Renal cortex interstitium (tissue), 15 donors: ENCODE results near the gene CTSH. TPM values are rescaled to one million over a fixed set of nuclear protein-coding genes. Genes with fewer than 3 reads are reported as not detected.

ENCODE experiments used
- DNase-seq, 11 donors: peaks; one replicate each; pipeline ENCODE4 v3.0.0-alpha.2; 2013; ENCODE audit warnings: low read depth in 9 of 11, low spot score in 4 of 11; ENCODE audit errors: extremely low read depth in 1 of 11
- long read RNA-seq, 16 experiments: transcript quantifications; one replicate each; lab custom pipeline, GENCODE V29; 2026
- polyA plus RNA-seq, 3 donors: library from polyadenylated mRNA; unstranded; fragments of 120-200 nt; gene quantifications; one replicate each; pipeline ENCODE4 v1.2.1, GENCODE V29; 2013; ENCODE audit not compliant: insufficient read length in 3 of 3

Gene CTSH, protein sequence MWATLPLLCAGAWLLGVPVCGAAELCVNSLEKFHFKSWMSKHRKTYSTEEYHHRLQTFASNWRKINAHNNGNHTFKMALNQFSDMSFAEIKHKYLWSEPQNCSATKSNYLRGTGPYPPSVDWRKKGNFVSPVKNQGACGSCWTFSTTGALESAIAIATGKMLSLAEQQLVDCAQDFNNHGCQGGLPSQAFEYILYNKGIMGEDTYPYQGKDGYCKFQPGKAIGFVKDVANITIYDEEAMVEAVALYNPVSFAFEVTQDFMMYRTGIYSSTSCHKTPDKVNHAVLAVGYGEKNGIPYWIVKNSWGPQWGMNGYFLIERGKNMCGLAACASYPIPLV
- polyA plus RNA-seq: 100 to 1,000 TPM; 118 to 167 (median 160) TPM
- long read RNA-seq, donor 1, transcript CTSH-201 (12 exons, 2,190 nt): major isoform, 19 of 28 reads
- long read RNA-seq, donor 1, partial matches to known transcripts: 0 of 28 reads
- long read RNA-seq, donor 1, other reads (novel, unspliced or antisense): 5 of 28 reads
- long read RNA-seq, donor 2, transcript CTSH-201 (12 exons, 2,190 nt): major isoform, 19 of 35 reads
- long read RNA-seq, donor 2, partial matches to known transcripts: 0 of 35 reads
- long read RNA-seq, donor 2, other reads (novel, unspliced or antisense): 9 of 35 reads
- long read RNA-seq, donor 3, transcript CTSH-201 (12 exons, 2,190 nt): major isoform, 53 of 73 reads
- long read RNA-seq, donor 3, partial matches to known transcripts: 0 of 73 reads
- long read RNA-seq, donor 3, other reads (novel, unspliced or antisense): 13 of 73 reads
- long read RNA-seq, donor 4, transcript CTSH-201 (12 exons, 2,190 nt): major isoform, 28 of 39 reads
- long read RNA-seq, donor 4, partial matches to known transcripts: 0 of 39 reads
- long read RNA-seq, donor 4, other reads (novel, unspliced or antisense): 10 of 39 reads
- long read RNA-seq, donor 5: 0 reads
- long read RNA-seq, donor 6, transcript CTSH-201 (12 exons, 2,190 nt): major isoform, 22 of 41 reads
- long read RNA-seq, donor 6, partial matches to known transcripts: 6 of 41 reads
- long read RNA-seq, donor 6, other reads (novel, unspliced or antisense): 8 of 41 reads
- long read RNA-seq, donor 7, transcript CTSH-201 (12 exons, 2,190 nt): major isoform, 27 of 39 reads
- long read RNA-seq, donor 7, partial matches to known transcripts: 0 of 39 reads
- long read RNA-seq, donor 7, other reads (novel, unspliced or antisense): 6 of 39 reads
- long read RNA-seq, donor 8: 0 reads
- long read RNA-seq, donor 9, transcript CTSH-201 (12 exons, 2,190 nt): major isoform, 33 of 44 reads
- long read RNA-seq, donor 9, partial matches to known transcripts: 0 of 44 reads
- long read RNA-seq, donor 9, other reads (novel, unspliced or antisense): 7 of 44 reads
- long read RNA-seq, donor 10, transcript CTSH-201 (12 exons, 2,190 nt): major isoform, 46 of 64 reads
- long read RNA-seq, donor 10, partial matches to known transcripts: 0 of 64 reads
- long read RNA-seq, donor 10, other reads (novel, unspliced or antisense): 13 of 64 reads
- long read RNA-seq, donor 11, transcript CTSH-201 (12 exons, 2,190 nt): major isoform, 21 of 29 reads
- long read RNA-seq, donor 11, partial matches to known transcripts: 5 of 29 reads
- long read RNA-seq, donor 11, other reads (novel, unspliced or antisense): 0 of 29 reads
- long read RNA-seq, donor 12, transcript CTSH-201 (12 exons, 2,190 nt): major isoform, 17 of 23 reads
- long read RNA-seq, donor 12, transcript CTSH-204 (3 exons, 2,138 nt): minor isoform, 5 of 23 reads
- long read RNA-seq, donor 12, partial matches to known transcripts: 0 of 23 reads
- long read RNA-seq, donor 12, other reads (novel, unspliced or antisense): 0 of 23 reads
- long read RNA-seq, donor 13: 0 reads
- long read RNA-seq, donor 14, transcript CTSH-201 (12 exons, 2,190 nt): major isoform, 35 of 47 reads
- long read RNA-seq, donor 14, transcript CTSH-204 (3 exons, 2,138 nt): minor isoform, 5 of 47 reads
- long read RNA-seq, donor 14, partial matches to known transcripts: 0 of 47 reads
- long read RNA-seq, donor 14, other reads (novel, unspliced or antisense): 6 of 47 reads
- long read RNA-seq, donor 15, transcript CTSH-201 (12 exons, 2,190 nt): major isoform, 14 of 23 reads
- long read RNA-seq, donor 15, partial matches to known transcripts: 0 of 23 reads
- long read RNA-seq, donor 15, other reads (novel, unspliced or antisense): 6 of 23 reads
- long read RNA-seq, donor 16, transcript CTSH-201 (12 exons, 2,190 nt): major isoform, 66 of 106 reads
- long read RNA-seq, donor 16, transcript CTSH-211 (5 exons, 556 nt): minor isoform, 6 of 106 reads
- long read RNA-seq, donor 16, partial matches to known transcripts: 0 of 106 reads
- long read RNA-seq, donor 16, other reads (novel, unspliced or antisense): 30 of 106 reads

DNA sequence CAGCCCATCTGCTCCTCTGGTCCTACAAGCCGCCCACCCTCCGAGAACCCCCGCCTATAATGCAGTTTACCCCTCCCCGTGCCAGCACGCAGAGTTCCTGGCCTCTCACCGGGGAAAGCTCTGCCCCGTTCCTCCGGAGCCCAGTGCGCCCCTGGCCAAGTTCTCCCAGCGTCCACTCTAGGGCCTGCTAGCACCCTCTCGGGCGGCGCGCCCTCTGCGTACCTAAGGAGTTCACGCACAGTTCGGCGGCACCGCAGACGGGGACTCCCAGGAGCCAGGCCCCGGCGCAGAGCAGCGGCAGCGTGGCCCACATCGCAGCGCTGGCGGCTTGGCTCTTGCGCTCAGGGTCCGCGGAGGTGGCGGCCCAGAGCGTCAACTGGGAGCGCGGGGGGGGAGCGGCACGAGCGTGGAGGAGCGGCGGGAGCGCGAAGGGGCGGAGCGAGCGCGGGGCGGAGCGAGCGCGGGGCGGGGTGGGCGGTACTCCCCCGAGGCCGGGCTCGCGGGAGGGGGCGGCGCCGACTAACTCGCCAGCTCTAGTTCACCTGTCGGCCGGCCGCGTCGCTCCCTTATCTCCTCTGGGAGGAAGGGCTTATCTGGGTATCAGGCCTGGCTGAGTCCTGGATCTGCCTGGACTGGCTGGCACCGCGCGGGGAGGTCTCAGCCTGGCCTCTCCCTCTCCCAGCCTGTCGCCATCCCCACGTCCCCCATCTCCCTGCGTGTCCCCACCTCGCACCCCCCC is at the start of gene CTSH:
Gene CTSH (minus strand): TSS at position 378 of the 739 bp plus-strand sequence. CDS start 65 bp downstream, at position 313.
- peak in 4 of 11 donors; percentile 59 to 72 (median 68) for DNase-seq

GRCh38 chr15:78993931-78994530 is 49.2 kb upstream of the CTSH start:
- no peak for DNase-seq

DNA sequence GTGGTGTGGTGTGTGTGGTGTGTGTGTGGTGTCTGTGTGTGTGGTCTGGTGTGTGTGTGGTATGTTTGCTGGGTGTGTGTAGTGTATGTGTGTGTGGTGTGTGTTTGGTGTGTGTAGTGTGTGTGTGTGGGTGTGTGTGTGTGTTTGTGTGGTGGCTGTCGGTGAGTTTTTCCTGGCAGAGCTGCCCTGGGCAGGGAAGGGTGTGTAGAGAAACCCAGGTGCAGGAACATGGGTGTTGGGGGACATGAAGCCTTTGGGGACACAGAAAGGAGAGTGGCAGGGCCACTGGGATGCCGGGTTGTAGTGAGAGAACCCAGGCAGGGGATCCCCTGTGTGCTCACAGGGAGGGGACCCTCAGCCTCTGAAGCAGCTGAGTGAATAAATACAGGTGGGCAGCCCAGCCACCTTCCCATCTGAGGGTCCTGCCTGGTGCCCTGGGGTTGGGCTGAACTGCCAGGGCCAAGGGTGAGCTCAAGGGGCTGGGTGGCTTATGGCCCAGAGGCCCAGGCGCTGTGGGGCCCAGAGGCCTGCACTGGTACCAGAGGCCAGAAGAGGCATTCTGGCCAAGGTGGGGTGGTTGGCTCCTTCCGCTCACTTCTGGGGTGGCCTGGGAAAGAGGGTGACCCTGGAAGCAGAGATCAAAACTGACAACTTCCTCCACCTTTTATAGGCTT is 48.5 kb upstream of the CTSH start:
- no peak for DNase-seq

GRCh38 chr15:78992416-78993256 is 47.8 kb upstream of the CTSH start:
- DNase-seq: no peak

DNA sequence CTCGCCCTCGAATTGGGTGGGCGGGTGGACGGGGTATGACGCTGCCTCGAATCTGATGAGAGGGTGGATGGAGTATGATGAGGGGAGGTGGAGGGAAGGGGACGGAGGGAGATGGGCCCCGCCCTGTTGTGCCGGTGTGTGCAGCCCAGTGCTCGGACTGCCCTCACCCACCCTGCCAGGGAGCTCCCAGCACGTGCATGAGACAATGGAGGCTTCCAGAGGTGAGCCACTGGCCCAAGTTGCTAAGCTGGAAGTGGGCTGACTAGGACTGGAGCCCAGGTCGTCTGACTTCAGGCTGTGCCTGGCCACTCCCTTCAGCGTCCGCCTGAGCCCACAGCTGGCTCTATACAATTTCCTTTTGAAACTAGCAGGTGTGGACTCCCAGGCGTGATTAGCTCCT is 47.0 kb upstream of the CTSH start:
- no peak for DNase-seq

GRCh38 chr15:78991476-78991875 is 46.6 kb upstream of the CTSH start:
- DNase-seq: no peak

DNA sequence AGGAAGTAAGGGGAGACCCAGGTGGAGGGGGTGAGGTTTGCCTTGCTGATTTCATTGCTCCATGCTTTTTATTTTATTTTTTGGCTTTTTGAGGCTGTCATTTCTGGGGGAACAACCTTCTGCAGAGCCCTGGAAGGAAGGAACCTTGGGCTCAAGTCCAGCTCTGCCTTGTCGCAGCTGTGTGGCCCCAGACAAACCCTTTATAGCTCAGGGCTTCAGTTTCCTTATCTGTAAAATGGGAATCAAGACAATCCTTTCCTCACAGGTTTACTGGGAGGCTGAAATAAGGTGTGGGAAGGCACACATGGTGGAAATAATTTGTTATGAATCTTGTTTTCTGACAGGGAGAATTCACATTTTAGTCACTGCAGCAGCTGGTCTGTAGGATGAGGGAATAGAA is 45.4 kb upstream of the CTSH start:
- DNase-seq: no peak

DNA sequence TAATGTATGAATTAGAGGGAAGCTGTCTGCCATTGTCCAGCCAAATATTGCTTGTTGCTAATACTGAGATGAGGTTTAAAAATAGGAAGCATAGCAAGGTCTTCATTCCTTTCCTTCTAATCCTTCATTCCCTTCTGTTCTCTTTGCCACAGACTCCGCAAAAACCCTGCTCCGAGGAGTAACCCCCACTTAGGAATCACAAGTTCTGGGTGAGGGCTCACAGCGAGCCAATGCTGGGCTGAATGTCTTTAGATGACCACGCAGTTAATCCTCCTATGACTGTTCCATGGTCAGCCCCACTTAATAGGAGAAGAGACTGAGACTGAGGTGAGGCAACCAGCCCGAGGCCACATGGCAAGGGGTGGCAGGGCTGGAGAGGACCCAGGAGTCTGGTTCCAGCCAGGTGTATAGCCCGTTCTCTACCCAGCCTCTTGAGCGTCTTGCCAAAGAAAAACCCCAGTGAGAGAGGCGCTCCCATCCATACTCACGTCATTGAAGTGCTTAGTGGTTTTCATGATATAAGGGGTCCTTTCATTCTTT is 44.9 kb upstream of the CTSH start:
- no peak for DNase-seq

DNA sequence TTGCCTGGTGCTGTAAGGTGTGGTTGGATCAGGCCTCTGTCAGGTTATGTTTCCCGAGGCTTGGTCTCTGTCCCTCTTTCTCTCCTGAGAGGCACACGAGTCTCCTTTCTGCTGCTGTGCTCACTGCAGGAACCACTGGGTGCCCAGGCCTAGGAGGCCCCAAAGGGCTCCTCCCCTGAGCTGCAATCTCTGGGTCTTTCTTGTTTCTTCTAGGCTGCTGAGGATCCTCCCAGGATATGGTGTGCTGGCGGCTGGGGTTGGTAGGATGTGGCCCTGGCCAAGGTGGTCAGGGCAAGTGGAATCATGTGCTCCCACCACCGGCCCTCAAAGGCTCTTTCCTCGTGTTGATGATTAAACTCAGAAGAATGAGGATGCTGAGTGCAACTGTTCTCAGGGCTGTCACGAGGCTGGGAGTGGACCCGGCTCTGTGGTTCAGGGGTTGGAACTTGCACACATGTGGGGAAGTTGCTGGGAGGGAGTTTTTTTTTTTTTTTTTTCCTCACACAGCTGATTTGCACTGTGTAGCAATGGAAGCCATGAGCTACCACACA is 43.6 kb upstream of the CTSH start:
- DNase-seq: peak in 8 of 11 donors; percentile 24 to 83 (median 55)

- DNase-seq: no peak
Measured at GRCh38 chr15:78987556-78988360, 42.9 kb upstream of the CTSH start.

GRCh38 chr15:78985859-78986475 is 41.1 kb upstream of the CTSH start:
- DNase-seq: no peak

GRCh38 chr15:78984041-78984440 is 39.2 kb upstream of the CTSH start:
- DNase-seq: no peak
